Epidermal melanocyte (primary cell): ENCODE results near the gene SACM1L.
"Not testable (repeated sequence)": the region's sequence is repeated elsewhere in the genome, so short reads cannot be mapped to it uniquely, and the experiment has no call there.

Experiments used
- DNase-seq: peaks from one replicate; pipeline ENCODE4 v3.0.0; 2011; ENCODE audit warnings: low spot score; ENCODE audit not compliant: insufficient read length

Gene SACM1L

GRCh38 chr3:45692866-45693265, 3.7 kb downstream of the SACM1L start:
- DNase-seq, result no peak

GRCh38 chr3:45693941-45694521, 4.8 kb downstream of the SACM1L start:
- no peak for DNase-seq

- not testable (repeated sequence) for DNase-seq
Measured at GRCh38 chr3:45695166-45695565, 6.0 kb downstream of the SACM1L start.

GRCh38 chr3:45700570-45701073, 11.4 kb downstream of the SACM1L start:
- no peak for DNase-seq

GRCh38 chr3:45701172-45701867, 12.1 kb downstream of the SACM1L start:
- no peak for DNase-seq

- no peak for DNase-seq
Measured at GRCh38 chr3:45704301-45704943, 15.2 kb downstream of the SACM1L start.

- no peak for DNase-seq
Measured at GRCh38 chr3:45705839-45706808, 16.9 kb downstream of the SACM1L start.

GRCh38 chr3:45711931-45712330, 22.7 kb downstream of the SACM1L start:
- no peak for DNase-seq

GRCh38 chr3:45712434-45713110, 23.4 kb downstream of the SACM1L start:
- DNase-seq, result no peak

GRCh38 chr3:45715945-45716344, 26.7 kb downstream of the SACM1L start:
- DNase-seq, result no peak

- no peak for DNase-seq
Measured at GRCh38 chr3:45716790-45717336, 27.7 kb downstream of the SACM1L start.

- no peak for DNase-seq
Measured at GRCh38 chr3:45719655-45720487, 30.7 kb downstream of the SACM1L start.

- DNase-seq, result no peak
Measured at GRCh38 chr3:45724911-45725310, 35.7 kb downstream of the SACM1L start.

- DNase-seq, result no peak
Measured at GRCh38 chr3:45729614-45730013, 40.4 kb downstream of the SACM1L start.

GRCh38 chr3:45730409-45731154, 41.4 kb downstream of the SACM1L start:
- DNase-seq, result no peak

- no peak for DNase-seq
Measured at GRCh38 chr3:45736707-45737106, 47.5 kb downstream of the SACM1L start.

- DNase-seq, result no peak
Measured at GRCh38 chr3:45737234-45737633, 48.0 kb downstream of the SACM1L start.

- DNase-seq, result no peak
Measured at GRCh38 chr3:45739991-45740390, 50.8 kb downstream of the SACM1L start.

GRCh38 chr3:45741247-45741646, 52.1 kb downstream of the SACM1L start:
- DNase-seq, result no peak
